ENCODE results near the gene CHD3.

Gene CHD3

GRCh38 chr17:7910711-7911110 is 22.1 kb downstream of the CHD3 start:
- Histone ChIP-seq H3K27me3 (replicated peaks; ENCODE audit: control insufficient read depth, insufficient read depth, low read length) (no peaks in the 10 kb centered on the region), H3K4me1 (ENCODE audit: control insufficient read depth, insufficient read depth, low read length) (peaks cover 8% of the 10 kb centered on the region), H3K36me3 (ENCODE audit: control insufficient read depth, insufficient read depth, low read length, severe bottlenecking) (peaks cover 61% of the 10 kb centered on the region), H3K4me3 (ENCODE audit: low read length) (no peak overlapping the region), H3K9me3 (ENCODE audit: control insufficient read depth, low read length) (no peaks in the 10 kb centered on the region), H3K9ac (ENCODE audit: low read length) (no peak overlapping the region)
- no peak for DNase-seq (ENCODE audit: low read depth)

- no peaks in the 10 kb centered on the region for H3K27me3 ChIP-seq (replicated peaks; ENCODE audit: control insufficient read depth, insufficient read depth, low read length)
- peaks cover 9% of the 10 kb centered on the region for H3K4me1 ChIP-seq (ENCODE audit: control insufficient read depth, insufficient read depth, low read length)
- no peak overlapping the region for H3K4me3 ChIP-seq (ENCODE audit: low read length)
- peaks cover 57% of the 10 kb centered on the region for H3K36me3 ChIP-seq (ENCODE audit: control insufficient read depth, insufficient read depth, low read length, severe bottlenecking)
- H3K9me3 ChIP-seq (ENCODE audit: control insufficient read depth, low read length), result no peaks in the 10 kb centered on the region
- no peak for DNase-seq (ENCODE audit: low read depth)
- H3K9ac ChIP-seq (ENCODE audit: low read length), result no peak overlapping the region
Observed at GRCh38 chr17:7911116-7911515, 22.5 kb downstream of the CHD3 start.

DNA sequence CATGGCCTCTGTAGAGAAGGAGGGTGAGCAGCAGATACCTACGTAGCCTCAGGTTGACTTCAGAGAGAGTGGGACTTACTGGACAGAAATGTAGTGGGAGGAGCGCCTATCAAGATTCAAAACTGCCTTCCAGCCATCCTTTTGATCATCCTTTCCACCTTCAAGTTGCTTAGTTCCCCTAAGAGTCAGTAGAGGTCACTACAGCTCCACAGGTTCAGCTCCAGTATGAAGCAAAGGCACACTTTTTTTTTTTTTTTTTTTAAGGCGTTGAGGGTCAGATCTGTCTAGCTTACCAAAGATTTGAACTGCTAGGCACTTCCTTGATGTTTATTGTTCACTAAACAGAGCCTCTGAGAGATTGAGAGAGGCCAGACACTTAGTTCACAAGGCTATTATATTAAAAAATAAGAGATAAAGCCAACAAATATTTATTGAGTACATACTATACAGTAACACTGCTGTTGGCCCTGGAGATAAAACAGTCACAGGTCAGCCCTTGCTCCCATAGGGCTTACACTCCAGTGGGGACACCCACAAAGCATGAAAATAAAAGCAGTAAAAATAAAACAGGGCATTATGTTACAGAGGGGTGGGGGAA is 24.4 kb downstream of the CHD3 start:
- H3K4me1 ChIP-seq (ENCODE audit: control insufficient read depth, insufficient read depth, low read length), result peaks cover 17% of the 10 kb centered on the region
- H3K36me3 ChIP-seq (ENCODE audit: control insufficient read depth, insufficient read depth, low read length, severe bottlenecking), result peaks cover 38% of the 10 kb centered on the region
- H3K27me3 ChIP-seq (replicated peaks; ENCODE audit: control insufficient read depth, insufficient read depth, low read length), result no peaks in the 10 kb centered on the region
- DNase-seq (ENCODE audit: low read depth), result peak; percentile 71
- no peak overlapping the region for H3K4me3 ChIP-seq (ENCODE audit: low read length)
- peak overlapping the region; percentile 66 for H3K9ac ChIP-seq (ENCODE audit: low read length)
- H3K9me3 ChIP-seq (ENCODE audit: control insufficient read depth, low read length), result no peaks in the 10 kb centered on the region

DNA sequence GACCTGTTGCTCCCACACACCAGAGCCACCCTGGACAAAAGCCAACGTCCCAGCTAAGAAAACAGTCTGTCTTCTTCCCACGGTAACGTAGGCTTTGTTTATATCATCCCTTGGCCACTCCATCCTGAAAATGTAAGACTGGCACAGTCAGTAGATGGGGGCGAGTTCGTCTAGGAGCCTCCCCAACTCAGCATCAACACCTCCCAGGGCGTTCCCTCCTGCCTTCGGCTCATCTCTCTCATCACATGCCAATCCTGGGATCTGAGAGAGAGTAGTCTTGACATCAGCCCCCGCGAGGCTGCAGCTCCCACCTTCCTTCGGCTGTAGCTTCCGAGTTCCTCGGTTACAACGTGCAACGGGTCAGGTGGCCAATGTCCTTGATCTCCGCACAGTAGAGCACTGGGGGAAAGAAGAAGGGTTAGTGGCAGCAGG is 26.6 kb downstream of the CHD3 start:
- H3K9ac ChIP-seq (ENCODE audit: low read length), result peak overlapping the region; percentile 84
- H3K4me1 ChIP-seq (ENCODE audit: control insufficient read depth, insufficient read depth, low read length), result peaks cover 17% of the 10 kb centered on the region
- DNase-seq (ENCODE audit: low read depth), result no peak
- no peaks in the 10 kb centered on the region for H3K9me3 ChIP-seq (ENCODE audit: control insufficient read depth, low read length)
- peak overlapping the region; percentile 82 for H3K4me3 ChIP-seq (ENCODE audit: low read length)
- peaks cover 17% of the 10 kb centered on the region for H3K36me3 ChIP-seq (ENCODE audit: control insufficient read depth, insufficient read depth, low read length, severe bottlenecking)
- no peaks in the 10 kb centered on the region for H3K27me3 ChIP-seq (replicated peaks; ENCODE audit: control insufficient read depth, insufficient read depth, low read length)

DNA sequence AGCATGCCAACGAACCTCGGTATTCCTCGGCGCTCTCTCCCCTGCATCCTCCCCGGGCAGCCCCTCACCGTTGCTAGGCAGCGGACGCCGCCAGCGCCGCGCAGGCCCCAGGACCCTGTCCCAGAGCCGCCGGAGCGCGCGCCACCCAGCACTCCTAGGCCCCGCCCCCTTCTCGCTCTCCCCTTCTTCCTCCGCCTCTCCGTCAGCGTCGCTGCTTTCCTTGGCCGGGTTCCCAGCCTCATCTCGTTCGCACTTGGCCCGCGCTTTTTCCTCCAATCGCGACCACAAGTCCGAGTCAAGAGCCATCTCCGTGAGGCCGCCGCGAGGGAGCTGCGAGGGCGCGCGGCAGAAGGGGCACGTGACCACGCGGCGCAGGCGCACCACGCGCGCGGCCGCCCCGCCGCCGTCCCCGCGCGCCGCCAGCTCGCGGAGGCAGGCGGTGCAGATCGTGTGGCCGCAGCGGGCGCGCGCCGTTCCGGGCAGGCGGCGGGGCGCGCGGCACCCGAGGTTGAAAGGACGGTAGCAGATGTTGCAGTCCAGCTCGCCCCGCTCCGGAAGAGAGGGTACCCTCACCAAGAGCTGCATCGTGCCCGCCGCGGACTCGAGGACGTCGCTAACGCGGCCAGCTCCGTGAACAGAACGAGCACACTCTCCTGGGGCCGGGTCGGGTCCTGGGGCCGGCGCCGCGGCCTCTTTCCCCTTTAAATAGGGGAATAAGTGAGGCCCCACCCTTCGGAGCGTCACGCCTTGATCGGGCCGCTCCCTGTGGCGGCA is 27.2 kb downstream of the CHD3 start, which contains the start of gene RNF227:
Gene RNF227, minus strand, starts transcription at position 679 of the 774 bp plus-strand sequence. Its CDS starts 94 bp downstream, at position 585.
- Histone ChIP-seq H3K9ac (ENCODE audit: low read length) (peak within 1 kb of the TSS; percentile 84), H3K4me1 (ENCODE audit: control insufficient read depth, insufficient read depth, low read length) (peaks cover 17% of the 10 kb centered on the region), H3K36me3 (ENCODE audit: control insufficient read depth, insufficient read depth, low read length, severe bottlenecking) (peaks cover 11% of the 10 kb centered on the region), H3K9me3 (ENCODE audit: control insufficient read depth, low read length) (no peaks in the 10 kb centered on the region), H3K27me3 (replicated peaks; ENCODE audit: control insufficient read depth, insufficient read depth, low read length) (no peaks in the 10 kb centered on the region), H3K4me3 (ENCODE audit: low read length) (peak within 1 kb of the TSS; percentile 82)
- peak; percentile 99 for DNase-seq (ENCODE audit: low read depth)

- no peaks in the 10 kb centered on the region for H3K27me3 ChIP-seq (replicated peaks; ENCODE audit: control insufficient read depth, insufficient read depth, low read length)
- DNase-seq (ENCODE audit: low read depth), result no peak
- H3K4me1 ChIP-seq (ENCODE audit: control insufficient read depth, insufficient read depth, low read length), result peaks cover 17% of the 10 kb centered on the region
- H3K9ac ChIP-seq (ENCODE audit: low read length), result peak overlapping the region; percentile 84
- peak overlapping the region; percentile 82 for H3K4me3 ChIP-seq (ENCODE audit: low read length)
- H3K9me3 ChIP-seq (ENCODE audit: control insufficient read depth, low read length), result no peaks in the 10 kb centered on the region
- H3K36me3 ChIP-seq (ENCODE audit: control insufficient read depth, insufficient read depth, low read length, severe bottlenecking), result peaks cover 7% of the 10 kb centered on the region
Observed at GRCh38 chr17:7916385-7916682, 27.7 kb downstream of the CHD3 start.

DNA sequence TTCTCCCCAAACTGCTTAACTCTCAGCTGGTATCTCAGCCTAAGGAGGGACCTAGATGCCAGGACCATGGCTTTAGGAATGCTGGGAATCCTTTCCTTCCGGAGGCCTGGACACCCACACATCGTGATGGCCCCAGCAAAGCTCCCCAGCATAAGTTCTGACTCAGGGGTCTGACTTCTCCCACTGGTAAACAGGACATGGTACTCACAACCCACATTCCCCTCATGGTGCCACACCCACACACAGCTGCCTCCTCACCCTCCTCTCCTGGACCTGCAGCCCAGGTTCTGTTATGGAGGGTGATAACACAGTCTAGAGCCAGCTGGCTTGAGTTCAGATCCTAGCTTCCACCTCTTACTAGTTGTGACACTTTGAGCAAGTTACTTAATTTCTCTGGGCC is 28.2 kb downstream of the CHD3 start:
- H3K27me3 ChIP-seq (replicated peaks; ENCODE audit: control insufficient read depth, insufficient read depth, low read length), result no peaks in the 10 kb centered on the region
- no peaks in the 10 kb centered on the region for H3K9me3 ChIP-seq (ENCODE audit: control insufficient read depth, low read length)
- peaks cover 17% of the 10 kb centered on the region for H3K4me1 ChIP-seq (ENCODE audit: control insufficient read depth, insufficient read depth, low read length)
- H3K36me3 ChIP-seq (ENCODE audit: control insufficient read depth, insufficient read depth, low read length, severe bottlenecking), result peaks cover 3% of the 10 kb centered on the region
- peak; percentile 55 for DNase-seq (ENCODE audit: low read depth)
- H3K4me3 ChIP-seq (ENCODE audit: low read length), result peak overlapping the region; percentile 82
- H3K9ac ChIP-seq (ENCODE audit: low read length), result peak overlapping the region; percentile 84

GRCh38 chr17:7922269-7922844 is 33.8 kb downstream of the CHD3 start:
- H3K9me3 ChIP-seq (ENCODE audit: control insufficient read depth, low read length), result no peaks in the 10 kb centered on the region
- H3K36me3 ChIP-seq (ENCODE audit: control insufficient read depth, insufficient read depth, low read length, severe bottlenecking), result no peaks in the 10 kb centered on the region
- H3K9ac ChIP-seq (ENCODE audit: low read length), result peak overlapping the region; percentile 82
- no peaks in the 10 kb centered on the region for H3K27me3 ChIP-seq (replicated peaks; ENCODE audit: control insufficient read depth, insufficient read depth, low read length)
- DNase-seq (ENCODE audit: low read depth), result no peak
- H3K4me3 ChIP-seq (ENCODE audit: low read length), result peak overlapping the region; percentile 80
- peaks cover 9% of the 10 kb centered on the region for H3K4me1 ChIP-seq (ENCODE audit: control insufficient read depth, insufficient read depth, low read length)

DNA sequence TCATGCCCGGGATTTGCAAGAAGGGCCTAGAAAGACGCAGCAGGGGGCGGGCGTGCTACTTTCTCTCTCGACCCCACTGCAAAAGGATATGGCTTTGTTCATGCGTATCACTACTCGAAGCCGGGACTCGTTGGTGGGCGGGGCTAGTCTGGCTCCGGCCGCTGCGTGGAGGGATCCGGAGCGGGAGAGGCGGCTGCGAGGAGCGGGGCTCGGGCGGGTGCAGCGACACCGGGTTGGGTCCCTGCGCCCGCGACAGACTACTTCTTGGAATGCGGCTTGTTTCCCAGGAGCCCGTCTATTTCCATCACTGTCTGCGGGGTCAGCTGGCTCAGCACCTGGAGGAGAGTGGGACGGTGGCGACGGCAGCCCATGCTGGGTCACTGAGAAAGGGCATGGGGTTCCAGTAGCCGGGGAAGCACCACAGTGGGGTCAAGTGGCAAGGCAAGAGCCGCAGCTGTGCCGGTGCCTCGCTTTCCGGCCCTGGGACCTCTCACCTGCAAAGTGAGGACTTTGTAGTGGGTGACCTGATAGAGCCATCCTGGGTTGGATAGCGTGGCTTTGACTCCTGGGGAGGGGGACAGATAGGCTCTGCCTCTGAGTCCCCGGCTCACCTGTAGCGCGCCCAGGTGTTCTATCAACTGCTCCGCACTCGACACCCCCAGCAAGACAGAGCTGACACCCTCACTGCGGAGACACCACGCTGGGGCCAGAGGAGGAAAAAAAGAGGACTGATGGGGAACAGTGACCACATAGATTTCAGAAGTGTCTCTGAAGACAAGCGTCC is 34.4 kb downstream of the CHD3 start:
- peak overlapping the region; percentile 80 for H3K4me3 ChIP-seq (ENCODE audit: low read length)
- H3K9me3 ChIP-seq (ENCODE audit: control insufficient read depth, low read length), result no peaks in the 10 kb centered on the region
- H3K9ac ChIP-seq (ENCODE audit: low read length), result peak overlapping the region; percentile 82
- DNase-seq (ENCODE audit: low read depth), result peak; percentile 80
- H3K4me1 ChIP-seq (ENCODE audit: control insufficient read depth, insufficient read depth, low read length), result peaks cover 9% of the 10 kb centered on the region
- no peaks in the 10 kb centered on the region for H3K27me3 ChIP-seq (replicated peaks; ENCODE audit: control insufficient read depth, insufficient read depth, low read length)
- no peaks in the 10 kb centered on the region for H3K36me3 ChIP-seq (ENCODE audit: control insufficient read depth, insufficient read depth, low read length, severe bottlenecking)

- H3K4me3 ChIP-seq (ENCODE audit: low read length), result no peak overlapping the region
- no peaks in the 10 kb centered on the region for H3K36me3 ChIP-seq (ENCODE audit: control insufficient read depth, insufficient read depth, low read length, severe bottlenecking)
- H3K9me3 ChIP-seq (ENCODE audit: control insufficient read depth, low read length), result no peaks in the 10 kb centered on the region
- DNase-seq (ENCODE audit: low read depth), result no peak
- no peaks in the 10 kb centered on the region for H3K27me3 ChIP-seq (replicated peaks; ENCODE audit: control insufficient read depth, insufficient read depth, low read length)
- H3K9ac ChIP-seq (ENCODE audit: low read length), result no peak overlapping the region
- peaks cover 15% of the 10 kb centered on the region for H3K4me1 ChIP-seq (ENCODE audit: control insufficient read depth, insufficient read depth, low read length)
Observed at GRCh38 chr17:7927596-7927995, 39.0 kb downstream of the CHD3 start.

Data from adipocyte (in vitro differentiated cells).